Activated B cell treated with CpG ODN at 0.5 μM for 24 hours (primary cell): Measurements from ENCODE around the gene PHOX2A. TPM values are rescaled to one million over a fixed set of nuclear protein-coding genes. Genes with fewer than 3 reads are reported as not detected.

ENCODE experiments used
- ATAC-seq: fragments of 200-7000 bp; cut with Tn5 transposase; one replicate; pipeline ENCODE4 v1.10.0; 2021; ENCODE audit warnings: low read depth, mild to moderate bottlenecking, moderate library complexity
- CTCF ChIA-PET: fragments of 350-600 bp; sonication (Branson Sonifier 250); formaldehyde crosslinking; loops from one replicate; lab custom pipeline; 2021; ENCODE audit warnings: antibody characterized with exemption; lab: Charles Lee
- POLR2A ChIA-PET: fragments of 350-600 bp; sonication (Branson Sonifier 250); formaldehyde crosslinking; loops from one replicate; lab custom pipeline; 2021; ENCODE audit warnings: antibody characterized with exemption; lab: Charles Lee
- DNase-seq: peaks from one replicate; pipeline ENCODE4 v3.0.0; 2022
- H3K27ac Mint-ChIP-seq: one replicate; pipeline ENCODE4 v1.8.0; 2020; ENCODE audit warnings: mixed read lengths
- H3K27me3 Mint-ChIP-seq: one replicate; pipeline ENCODE4 v1.8.0; 2021; ENCODE audit warnings: mixed read lengths
- H3K36me3 Mint-ChIP-seq: one replicate; pipeline ENCODE4 v1.8.0; 2021; ENCODE audit warnings: low read depth, mixed read lengths
- H3K4me1 Mint-ChIP-seq: one replicate; pipeline ENCODE4 v1.8.0; 2021; ENCODE audit warnings: mixed read lengths
- H3K4me3 Mint-ChIP-seq: one replicate; pipeline ENCODE4 v1.8.0; 2020; ENCODE audit warnings: mild to moderate bottlenecking, mixed read lengths
- H3K9me3 Mint-ChIP-seq: one replicate; pipeline ENCODE4 v1.8.0; 2020; ENCODE audit warnings: mixed read lengths
- CTCF ChIP-seq: fragments of 200-600 bp; IDR thresholded peaks from one replicate; pipeline ENCODE4 v1.8.0; 2022; ENCODE audit warnings: antibody characterized with exemption, mild to moderate bottlenecking
- intact Hi-C: fragments of 100-400 bp; cut with micrococcal nuclease; formaldehyde crosslinking; loops from one replicate; pipeline ENCODE4 v1.15.1; 2024
- total RNA-seq: library from RNA; stranded (reverse); gene quantifications from 2 replicates; pipeline ENCODE4 v1.2.3, GENCODE V29; 2022

PHOX2A gene
- total RNA-seq, 1 donor from 2014 or later: not detected

- Mint-ChIP-seq H3K36me3 (peaks cover 87% of the 10 kb centered on the region), H3K27me3 (no peaks in the 10 kb centered on the region), H3K4me1 (peaks cover 21% of the 10 kb centered on the region), H3K27ac (no peak overlapping the region), H3K9me3 (no peaks in the 10 kb centered on the region), H3K4me3 (no peak overlapping the region)
- DNase-seq (no peak), ATAC-seq (no peak)
- no peak for TF ChIP-seq CTCF
- intact Hi-C loops: no loop called here
- CTCF ChIA-PET: no interaction called here
- POLR2A ChIA-PET: no interaction called here
Observed at GRCh38 chr11:72233056-72233772, 10.8 kb downstream of the PHOX2A start.

GRCh38 chr11:72232260-72233055 lies 11.5 kb downstream of the PHOX2A start:
- DNase-seq (no peak), ATAC-seq (no peak)
- H3K36me3 Mint-ChIP-seq: peaks cover 87% of the 10 kb centered on the region
- H3K4me1 Mint-ChIP-seq: peaks cover 21% of the 10 kb centered on the region
- H3K4me3 Mint-ChIP-seq: no peak overlapping the region
- intact Hi-C loops: no loop called here
- ChIA-PET CTCF (no interaction called here), POLR2A (interaction anchor here (0.8 kb wide), 1 partner anchor 9 kb away, joined by 3 read pairs; no protein-coding TSS in a partner anchor)
- no peaks in the 10 kb centered on the region for H3K9me3 Mint-ChIP-seq
- H3K27me3 Mint-ChIP-seq: no peaks in the 10 kb centered on the region
- TF ChIP-seq CTCF: no peak
- no peak overlapping the region for H3K27ac Mint-ChIP-seq

- no peak overlapping the region for H3K27ac Mint-ChIP-seq
- ChIA-PET CTCF (no interaction called here), POLR2A (interaction anchor here (0.8 kb wide), 1 partner anchor 8 kb away, joined by 3 read pairs; no protein-coding TSS in a partner anchor)
- DNase-seq: no peak
- no peak for TF ChIP-seq CTCF
- intact Hi-C loops: no loop called here
- no peak for ATAC-seq
- no peaks in the 10 kb centered on the region for H3K9me3 Mint-ChIP-seq
- H3K27me3 Mint-ChIP-seq: no peaks in the 10 kb centered on the region
- peaks cover 79% of the 10 kb centered on the region for H3K36me3 Mint-ChIP-seq
- H3K4me3 Mint-ChIP-seq: no peak overlapping the region
- H3K4me1 Mint-ChIP-seq: peaks cover 21% of the 10 kb centered on the region
Observed at GRCh38 chr11:72231396-72232259, 12.3 kb downstream of the PHOX2A start.

- DNase-seq (no peak), ATAC-seq (no peak)
- H3K27ac Mint-ChIP-seq: no peak overlapping the region
- H3K36me3 Mint-ChIP-seq: peaks cover 73% of the 10 kb centered on the region
- TF ChIP-seq CTCF: no peak
- no peaks in the 10 kb centered on the region for H3K9me3 Mint-ChIP-seq
- no peaks in the 10 kb centered on the region for H3K27me3 Mint-ChIP-seq
- intact Hi-C loops: no loop called here
- POLR2A ChIA-PET: no interaction called here
- H3K4me1 Mint-ChIP-seq: peaks cover 21% of the 10 kb centered on the region
- H3K4me3 Mint-ChIP-seq: no peak overlapping the region
- CTCF ChIA-PET: no interaction called here
Observed at GRCh38 chr11:72230764-72231365, 13.1 kb downstream of the PHOX2A start.
